GM19397 (cell line): Measurements from ENCODE around the gene CCRL2.

Source experiments
- ATAC-seq: cut with Tn5 transposase; IDR thresholded peaks from one replicate; pipeline ENCODE4 v1.9.1; 2021; ENCODE audit warnings: mild to moderate bottlenecking, moderate library complexity; ENCODE audit not compliant: unreplicated experiment

CCRL2 gene

DNA sequence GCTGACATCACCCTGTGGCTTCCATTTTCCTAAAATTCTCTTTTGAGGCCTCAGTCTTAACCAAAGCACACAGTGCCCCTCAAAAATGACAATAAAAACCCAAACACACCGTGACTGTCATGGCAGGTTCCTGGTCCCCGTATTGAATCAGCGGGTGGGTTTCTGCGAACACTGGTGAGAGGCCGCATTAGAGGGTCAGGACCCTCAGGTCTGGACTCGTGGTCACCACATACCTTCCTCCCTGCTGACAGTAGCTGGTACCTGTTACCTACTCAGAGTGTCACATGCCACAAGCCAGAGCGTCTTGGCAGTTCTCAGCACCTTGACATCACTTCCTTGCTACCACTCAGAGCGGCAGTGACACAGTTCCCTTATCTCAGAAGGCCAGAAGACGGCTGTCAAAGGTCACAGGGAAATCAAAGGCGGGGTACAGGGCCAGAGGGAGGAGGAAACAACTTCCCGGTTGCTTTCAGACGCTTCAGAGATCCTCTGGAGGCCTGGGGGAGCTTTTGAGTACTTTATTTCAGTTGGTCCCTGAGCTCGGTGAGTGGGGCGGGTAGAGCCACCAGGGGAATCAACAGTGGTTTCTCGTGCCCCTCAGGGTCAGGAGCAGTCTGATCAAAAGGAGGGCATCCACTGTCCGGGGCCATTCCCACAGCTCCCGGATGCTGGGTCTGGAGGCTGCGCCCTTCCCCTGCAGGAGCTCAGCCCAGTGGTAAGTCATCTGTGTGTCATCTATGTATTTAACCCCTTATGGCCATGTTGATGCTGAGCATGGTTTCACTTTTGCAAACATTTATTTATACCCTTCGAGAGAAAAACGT, at the start of gene CCRL2, which contains the start of gene CCR5AS:
Gene CCRL2 (plus strand): TSS at position 472 of the 824 bp plus-strand sequence. CDS start 821 bp downstream, outside the sequence.
Gene CCR5AS (minus strand): TSS at position 279 of the 824 bp plus-strand sequence.
- no peak for ATAC-seq

- no peak for ATAC-seq
Observed at GRCh38 chr3:46358466-46358865, 48.6 kb upstream of the CCRL2 start.

DNA sequence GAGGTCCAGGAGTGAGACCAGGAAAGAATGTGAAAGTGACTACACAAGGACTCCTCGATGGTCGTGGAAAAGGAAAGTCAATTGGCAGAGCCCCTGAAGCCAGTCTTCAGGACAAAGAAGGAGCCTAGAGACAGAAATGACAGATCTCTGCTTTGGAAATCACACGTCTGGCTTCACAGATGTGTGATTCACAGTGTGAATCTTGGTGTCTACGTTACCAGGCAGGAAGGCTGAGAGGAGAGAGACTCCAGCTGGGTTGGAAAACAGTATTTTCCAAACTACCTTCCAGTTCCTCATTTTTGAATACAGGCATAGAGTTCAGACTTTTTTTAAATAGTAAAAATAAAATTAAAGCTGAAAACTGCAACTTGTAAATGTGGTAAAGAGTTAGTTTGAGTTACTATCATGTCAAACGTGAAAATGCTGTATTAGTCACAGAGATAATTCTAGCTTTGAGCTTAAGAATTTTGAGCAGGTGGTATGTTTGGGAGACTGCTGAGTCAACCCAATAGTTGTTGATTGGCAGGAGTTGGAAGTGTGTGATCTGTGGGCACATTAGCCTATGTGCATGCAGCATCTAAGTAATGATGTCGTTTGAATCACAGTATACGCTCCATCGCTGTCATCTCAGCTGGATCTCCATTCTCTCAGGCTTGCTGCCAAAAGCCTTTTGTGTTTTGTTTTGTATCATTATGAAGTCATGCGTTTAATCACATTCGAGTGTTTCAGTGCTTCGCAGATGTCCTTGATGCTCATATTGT, 47.1 kb upstream of the CCRL2 start:
- ATAC-seq = no peak

- no peak for ATAC-seq
Observed at GRCh38 chr3:46360907-46361306, 46.2 kb upstream of the CCRL2 start.

DNA sequence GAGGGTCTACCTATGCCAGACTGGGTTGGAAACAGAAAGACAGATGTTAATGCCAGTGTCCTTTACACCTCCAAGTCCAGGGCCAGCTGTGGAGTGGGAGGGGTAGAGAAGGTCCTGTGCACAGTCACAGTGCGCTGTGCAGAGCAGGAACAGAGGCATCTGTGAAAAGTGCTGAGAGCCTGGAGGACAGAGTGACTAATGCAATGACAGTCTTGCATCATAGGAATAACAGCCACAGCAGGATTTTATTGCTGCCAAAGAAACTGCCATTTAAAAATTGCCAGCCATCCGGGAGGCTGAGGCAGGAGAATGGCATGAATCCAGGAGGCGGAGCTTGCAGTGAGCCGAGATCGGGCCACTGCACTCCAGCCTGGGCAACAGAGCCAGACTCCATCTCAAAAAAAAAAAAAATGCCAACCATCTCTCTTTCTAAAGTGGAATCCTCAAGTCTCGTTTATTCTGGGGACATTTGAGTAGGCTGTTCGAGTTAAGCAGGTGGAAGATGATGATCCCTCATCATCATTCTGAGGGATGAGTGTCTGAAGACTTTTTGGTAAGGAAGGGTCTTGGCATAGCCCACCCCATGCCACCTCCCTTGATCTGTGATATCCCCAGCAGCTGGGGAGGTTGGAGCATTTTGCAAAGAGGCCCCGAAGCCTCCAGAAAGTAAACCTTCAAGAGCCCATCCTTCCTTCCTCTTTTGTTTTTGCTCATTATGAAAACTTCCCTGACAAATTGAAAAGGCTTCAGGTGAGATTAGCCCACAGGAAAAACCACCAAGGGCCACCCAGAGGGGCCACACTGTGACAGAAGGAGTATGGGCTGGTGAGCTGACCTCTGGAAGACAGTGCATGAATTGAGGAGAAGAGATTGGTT, 45.4 kb upstream of the CCRL2 start:
- no peak for ATAC-seq

DNA sequence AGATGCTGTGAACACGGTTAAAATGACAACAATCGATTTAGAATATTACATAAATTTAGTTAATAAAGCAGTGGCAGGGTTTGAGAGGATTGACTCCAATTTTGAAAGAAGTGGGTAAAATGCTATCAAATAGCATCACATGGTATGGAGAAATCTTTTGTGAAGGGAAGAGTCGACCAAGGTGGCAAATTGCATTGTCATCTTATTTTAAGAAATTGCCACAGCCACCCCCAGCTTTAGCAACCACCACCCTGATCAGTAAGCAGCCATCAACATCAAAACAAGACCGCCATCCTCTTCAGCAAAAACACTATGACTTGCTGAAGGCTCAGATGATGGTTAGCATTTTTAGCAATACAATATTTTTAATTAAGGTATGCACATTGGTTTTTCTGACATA, 42.0 kb upstream of the CCRL2 start:
- no peak for ATAC-seq

GRCh38 chr3:46365737-46366524, 41.1 kb upstream of the CCRL2 start:
- ATAC-seq = no peak

- no peak for ATAC-seq
Observed at GRCh38 chr3:46367811-46368210, 39.2 kb upstream of the CCRL2 start.

DNA sequence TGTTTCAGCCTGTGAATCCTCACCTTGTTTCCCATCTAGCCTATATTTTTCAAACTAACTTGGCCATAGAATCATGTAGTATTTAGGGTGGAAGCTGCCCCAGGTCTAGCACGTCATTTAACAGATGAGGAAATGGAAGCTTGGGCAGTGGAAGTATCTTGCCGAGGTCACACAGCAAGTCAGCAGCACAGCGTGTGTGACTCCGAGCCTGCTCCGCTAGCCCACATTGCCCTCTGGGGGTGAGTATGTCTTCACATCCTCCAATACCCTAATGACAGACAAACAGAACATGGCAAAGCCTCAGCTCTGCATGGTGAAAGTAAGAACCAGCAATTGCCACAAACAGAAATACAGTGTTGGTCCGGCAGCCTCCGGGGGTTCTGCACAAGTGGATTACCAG, 38.5 kb upstream of the CCRL2 start:
- no peak for ATAC-seq

GRCh38 chr3:46369151-46369550, 37.9 kb upstream of the CCRL2 start:
- ATAC-seq = no peak

DNA sequence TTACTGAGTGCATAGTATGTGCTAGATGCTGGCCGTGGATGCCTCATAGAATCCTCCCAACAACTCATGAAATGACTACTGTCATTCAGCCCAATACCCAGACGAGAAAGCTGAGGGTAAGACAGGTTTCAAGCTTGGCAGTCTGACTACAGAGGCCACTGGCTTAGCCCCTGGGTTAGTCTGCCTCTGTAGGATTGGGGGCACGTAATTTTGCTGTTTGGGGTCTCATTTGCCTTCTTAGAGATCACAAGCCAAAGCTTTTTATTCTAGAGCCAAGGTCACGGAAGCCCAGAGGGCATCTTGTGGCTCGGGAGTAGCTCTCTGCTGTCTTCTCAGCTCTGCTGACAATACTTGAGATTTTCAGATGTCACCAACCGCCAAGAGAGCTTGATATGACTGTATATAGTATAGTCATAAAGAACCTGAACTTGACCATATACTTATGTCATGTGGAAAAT, 37.4 kb upstream of the CCRL2 start:
- no peak for ATAC-seq

GRCh38 chr3:46370839-46371518, 36.1 kb upstream of the CCRL2 start, which contains the start of gene CCR5:
Gene CCR5, plus strand, starts transcription at chr3:46370946. Its CDS starts 1,957 bp downstream, at chr3:46372903.
- ATAC-seq = no peak

DNA sequence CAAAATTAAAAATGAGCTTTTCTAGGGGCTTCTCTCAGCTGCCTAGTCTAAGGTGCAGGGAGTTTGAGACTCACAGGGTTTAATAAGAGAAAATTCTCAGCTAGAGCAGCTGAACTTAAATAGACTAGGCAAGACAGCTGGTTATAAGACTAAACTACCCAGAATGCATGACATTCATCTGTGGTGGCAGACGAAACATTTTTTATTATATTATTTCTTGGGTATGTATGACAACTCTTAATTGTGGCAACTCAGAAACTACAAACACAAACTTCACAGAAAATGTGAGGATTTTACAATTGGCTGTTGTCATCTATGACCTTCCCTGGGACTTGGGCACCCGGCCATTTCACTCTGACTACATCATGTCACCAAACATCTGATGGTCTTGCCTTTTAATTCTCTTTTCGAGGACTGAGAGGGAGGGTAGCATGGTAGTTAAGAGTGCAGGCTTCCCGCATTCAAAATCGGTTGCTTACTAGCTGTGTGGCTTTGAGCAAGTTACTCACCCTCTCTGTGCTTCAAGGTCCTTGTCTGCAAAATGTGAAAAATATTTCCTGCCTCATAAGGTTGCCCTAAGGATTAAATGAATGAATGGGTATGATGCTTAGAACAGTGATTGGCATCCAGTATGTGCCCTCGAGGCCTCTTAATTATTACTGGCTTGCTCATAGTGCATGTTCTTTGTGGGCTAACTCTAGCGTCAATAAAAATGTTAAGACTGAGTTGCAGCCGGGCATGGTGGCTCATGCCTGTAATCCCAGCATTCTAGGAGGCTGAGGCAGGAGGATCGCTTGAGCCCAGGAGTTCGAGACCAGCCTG, 35.3 kb upstream of the CCRL2 start:
- no peak for ATAC-seq

DNA sequence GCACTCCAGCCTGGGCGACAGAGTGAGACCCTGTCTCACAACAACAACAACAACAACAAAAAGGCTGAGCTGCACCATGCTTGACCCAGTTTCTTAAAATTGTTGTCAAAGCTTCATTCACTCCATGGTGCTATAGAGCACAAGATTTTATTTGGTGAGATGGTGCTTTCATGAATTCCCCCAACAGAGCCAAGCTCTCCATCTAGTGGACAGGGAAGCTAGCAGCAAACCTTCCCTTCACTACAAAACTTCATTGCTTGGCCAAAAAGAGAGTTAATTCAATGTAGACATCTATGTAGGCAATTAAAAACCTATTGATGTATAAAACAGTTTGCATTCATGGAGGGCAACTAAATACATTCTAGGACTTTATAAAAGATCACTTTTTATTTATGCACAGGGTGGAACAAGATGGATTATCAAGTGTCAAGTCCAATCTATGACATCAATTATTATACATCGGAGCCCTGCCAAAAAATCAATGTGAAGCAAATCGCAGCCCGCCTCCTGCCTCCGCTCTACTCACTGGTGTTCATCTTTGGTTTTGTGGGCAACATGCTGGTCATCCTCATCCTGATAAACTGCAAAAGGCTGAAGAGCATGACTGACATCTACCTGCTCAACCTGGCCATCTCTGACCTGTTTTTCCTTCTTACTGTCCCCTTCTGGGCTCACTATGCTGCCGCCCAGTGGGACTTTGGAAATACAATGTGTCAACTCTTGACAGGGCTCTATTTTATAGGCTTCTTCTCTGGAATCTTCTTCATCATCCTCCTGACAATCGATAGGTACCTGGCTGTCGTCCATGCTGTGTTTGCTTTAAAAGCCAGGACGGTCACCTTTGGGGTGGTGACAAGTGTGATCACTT, 34.3 kb upstream of the CCRL2 start:
- no peak for ATAC-seq

DNA sequence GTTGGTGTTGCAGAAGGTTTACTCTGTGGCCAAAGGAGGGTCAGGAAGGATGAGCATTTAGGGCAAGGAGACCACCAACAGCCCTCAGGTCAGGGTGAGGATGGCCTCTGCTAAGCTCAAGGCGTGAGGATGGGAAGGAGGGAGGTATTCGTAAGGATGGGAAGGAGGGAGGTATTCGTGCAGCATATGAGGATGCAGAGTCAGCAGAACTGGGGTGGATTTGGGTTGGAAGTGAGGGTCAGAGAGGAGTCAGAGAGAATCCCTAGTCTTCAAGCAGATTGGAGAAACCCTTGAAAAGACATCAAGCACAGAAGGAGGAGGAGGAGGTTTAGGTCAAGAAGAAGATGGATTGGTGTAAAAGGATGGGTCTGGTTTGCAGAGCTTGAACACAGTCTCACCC, 32.3 kb upstream of the CCRL2 start:
- ATAC-seq = no peak

DNA sequence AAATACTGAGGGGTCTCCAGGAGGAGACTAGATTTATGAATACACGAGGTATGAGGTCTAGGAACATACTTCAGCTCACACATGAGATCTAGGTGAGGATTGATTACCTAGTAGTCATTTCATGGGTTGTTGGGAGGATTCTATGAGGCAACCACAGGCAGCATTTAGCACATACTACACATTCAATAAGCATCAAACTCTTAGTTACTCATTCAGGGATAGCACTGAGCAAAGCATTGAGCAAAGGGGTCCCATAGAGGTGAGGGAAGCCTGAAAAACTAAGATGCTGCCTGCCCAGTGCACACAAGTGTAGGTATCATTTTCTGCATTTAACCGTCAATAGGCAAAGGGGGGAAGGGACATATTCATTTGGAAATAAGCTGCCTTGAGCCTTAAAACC, 31.8 kb upstream of the CCRL2 start:
- no peak for ATAC-seq

GRCh38 chr3:46375814-46376213, 31.2 kb upstream of the CCRL2 start:
- ATAC-seq = no peak
